SK-N-SH (cell line): ENCODE data around the gene GALT. TPM values are rescaled to one million over a fixed set of nuclear protein-coding genes. Genes with fewer than 3 reads are reported as not detected.
A peak's percentile ranks its signal among the peaks of the same experiment; 100 is the strongest.

Source experiments
- CTCF ChIA-PET: fragments of 300-600, 350-600 bp; formaldehyde crosslinking; extraction: SDS; loops from one replicate; lab custom pipeline; 2021; lab: Yijun Ruan, JAX
- POLR2A ChIA-PET: fragments of 350-600 bp; sonication (Branson Sonifier 250); formaldehyde crosslinking; extraction: SDS; loops from one replicate; lab custom pipeline; 2020; ENCODE audit warnings: antibody characterized with exemption, inconsistent platforms; lab: Yijun Ruan, JAX
- DNase-seq: peaks from one replicate; pipeline ENCODE4 v3.0.0; 2012
- H2AFZ ChIP-seq: fragments of 200-600 bp; sonication (generic); 2 replicates; pipeline ENCODE4 v1.8.1; 2016; ENCODE audit warnings: antibody characterized with exemption, mild to moderate bottlenecking, low read depth
- H3F3A ChIP-seq: fragments of 200-600 bp; sonication (generic); replicated peaks from 2 replicates; pipeline ENCODE3; 2016; ENCODE audit warnings: antibody characterized with exemption, mild to moderate bottlenecking; ENCODE audit not compliant: insufficient read depth
- H3K27ac ChIP-seq, 2 experiments: fragments of 200-500 bp in 1 of 2; fragments of 200-600 bp in 1 of 2; sonication (Bioruptor generic) in 1 of 2; sonication (generic), shearing (Covaris generic) in 1 of 2; 2 replicates each; pipeline versions ENCODE4 v1.5.1 to v1.6.1; 2014 to 2016; ENCODE audit warnings: low read depth in 2 of 2, inconsistent platforms in 1 of 2, low read length in 1 of 2, mild to moderate bottlenecking in 1 of 2, mixed read lengths in 1 of 2
- H3K27me3 ChIP-seq: fragments of 200-600 bp; sonication (generic), shearing (Covaris generic); 2 replicates; pipeline ENCODE4 v1.6.1; 2016; ENCODE audit warnings: mixed run types; ENCODE audit not compliant: insufficient read depth
- H3K36me3 ChIP-seq, 2 experiments: fragments of 200-500 bp in 1 of 2; fragments of 200-600 bp in 1 of 2; sonication (Bioruptor generic) in 1 of 2; sonication (generic) in 1 of 2; replicated peaks in 1 of 2; 2 replicates each; pipeline versions ENCODE3 to v1.5.1; 2014 to 2016; ENCODE audit warnings: low read length in 1 of 2, mild to moderate bottlenecking in 1 of 2; ENCODE audit not compliant: insufficient read depth in 2 of 2, control insufficient read depth in 1 of 2
- H3K4me1 ChIP-seq, 2 experiments: fragments of 200-500 bp in 1 of 2; fragments of 200-600 bp in 1 of 2; sonication (Bioruptor generic) in 1 of 2; sonication (generic), shearing (Covaris generic) in 1 of 2; 2 replicates each; pipeline versions ENCODE4 v1.5.1 to v1.6.1; 2014 to 2016; ENCODE audit warnings: low read depth in 1 of 2, low read length in 1 of 2, mixed run types in 1 of 2; ENCODE audit not compliant: insufficient read depth in 2 of 2, control insufficient read depth in 1 of 2
- H3K4me2 ChIP-seq: fragments of 200-600 bp; sonication (generic), shearing (Covaris generic); 2 replicates; pipeline ENCODE4 v1.6.1; 2017; ENCODE audit warnings: mixed run types
- H3K4me3 ChIP-seq, 2 experiments: fragments of 200-500 bp in 1 of 2; fragments of 200-600 bp in 1 of 2; sonication (Bioruptor generic) in 1 of 2; sonication (generic), shearing (Covaris generic) in 1 of 2; 2 replicates each; pipeline versions ENCODE4 v1.5.1 to v1.8.1; 2014 to 2016; ENCODE audit warnings: low read depth in 2 of 2, inconsistent platforms in 1 of 2, low read length in 1 of 2, mild to moderate bottlenecking in 1 of 2, mixed read lengths in 1 of 2, moderate library complexity in 1 of 2
- H3K79me2 ChIP-seq: fragments of 200-600 bp; sonication (generic); 2 replicates; pipeline ENCODE4 v1.8.1; 2017; ENCODE audit warnings: mild to moderate bottlenecking; ENCODE audit not compliant: insufficient read depth
- H3K9ac ChIP-seq: fragments of 200-600 bp; sonication (generic); 2 replicates; pipeline ENCODE4 v1.6.1; 2017; ENCODE audit warnings: mixed run types
- H3K9me2 ChIP-seq: fragments of 200-600 bp; sonication (generic); 2 replicates; pipeline ENCODE4 v1.6.1; 2017; ENCODE audit warnings: mixed run types
- H3K9me3 ChIP-seq: fragments of 200-600 bp; sonication (generic); 2 replicates; pipeline ENCODE4 v1.6.1; 2017; ENCODE audit warnings: mixed run types, mild to moderate bottlenecking, moderate library complexity
- H4K20me1 ChIP-seq: fragments of 200-600 bp; sonication (generic); 2 replicates; pipeline ENCODE4 v1.6.1; 2017; ENCODE audit warnings: mild to moderate bottlenecking, mixed run types; ENCODE audit not compliant: insufficient read depth
- CHD2 ChIP-seq: fragments of 150-350 bp; IDR thresholded peaks from 2 replicates; pipeline ENCODE4 v1.6.1; 2018; ENCODE audit warnings: low read length; ENCODE audit not compliant: partially characterized antibody
- CTCF ChIP-seq: fragments of 200-600 bp; sonication (generic); IDR thresholded peaks from 2 replicates; pipeline ENCODE4 v1.6.1; 2017; ENCODE audit warnings: antibody characterized with exemption, mild to moderate bottlenecking, moderate library complexity
- ELF1 ChIP-seq: IDR thresholded peaks from 2 replicates; pipeline ENCODE4 v1.4.0; 2012
- EP300 ChIP-seq, 2 experiments: IDR thresholded peaks; 2 replicates each; pipeline versions ENCODE4 v1.4.0 to v1.6.1; 2012; ENCODE audit warnings: borderline replicate concordance in 1 of 2, low read depth in 1 of 2, low read length in 1 of 2
- FOSL2 ChIP-seq: IDR thresholded peaks from 2 replicates; pipeline ENCODE4 v1.4.0; 2012; ENCODE audit warnings: low read depth, mild to moderate bottlenecking, moderate library complexity, borderline replicate concordance
- GABPA ChIP-seq: IDR thresholded peaks from 2 replicates; pipeline ENCODE4 v1.4.0; 2012; ENCODE audit warnings: low read depth, mild to moderate bottlenecking
- MEF2A ChIP-seq: IDR thresholded peaks from 2 replicates; pipeline ENCODE4 v1.4.0; 2012; ENCODE audit warnings: low read depth, borderline replicate concordance
- MXI1 ChIP-seq: IDR thresholded peaks from 2 replicates; pipeline ENCODE4 v1.6.1; 2012; ENCODE audit warnings: mild to moderate bottlenecking, low read depth, low read length, improper control_type of control experiment
- NRF1 ChIP-seq: IDR thresholded peaks from 2 replicates; pipeline ENCODE4 v1.6.1; 2012; ENCODE audit warnings: low read depth, mild to moderate bottlenecking, low read length
- POLR2AphosphoS5 ChIP-seq: IDR thresholded peaks from 2 replicates; pipeline ENCODE4 v1.6.1; 2012; ENCODE audit warnings: low read depth, low read length
- RAD21 ChIP-seq: IDR thresholded peaks from 2 replicates; pipeline ENCODE4 v1.6.1; 2012; ENCODE audit warnings: mild to moderate bottlenecking, low read length
- TAF1 ChIP-seq: IDR thresholded peaks from 2 replicates; pipeline ENCODE4 v1.6.1; 2012; ENCODE audit warnings: low read depth, mild to moderate bottlenecking, low read length, moderate library complexity, borderline replicate concordance
- YY1 ChIP-seq: IDR thresholded peaks from 2 replicates; pipeline ENCODE4 v1.4.0; 2012; ENCODE audit warnings: low read depth, mild to moderate bottlenecking
- WGBS: methylation state at CpG from one replicate; pipeline ENCODE4 v1.1.6; 2017; ENCODE audit warnings: low lambda C conversion rate; 5-methylcytosine and 5-hydroxymethylcytosine counted together
- polyA plus RNA-seq, 3 experiments: library from polyadenylated mRNA; depleted of rRNA; stranded (reverse); fragments of >200 nt; gene quantifications; 2 replicates each; pipeline ENCODE4 v1.2.3, GENCODE V29; 2012
- TF ChIP-seq, protein P1 (sequence below): IDR thresholded peaks from 2 replicates; pipeline ENCODE4 v1.4.0; 2012; ENCODE audit warnings: low read depth, borderline replicate concordance
- TF ChIP-seq, protein P2 (sequence below): IDR thresholded peaks from 2 replicates; pipeline ENCODE4 v1.4.0; 2012; ENCODE audit warnings: low read depth

The GALT gene
- polyA plus RNA-seq, 1 of the 3 experiments (the other 2 are of a cell fraction): 45.9 TPM

DNA sequence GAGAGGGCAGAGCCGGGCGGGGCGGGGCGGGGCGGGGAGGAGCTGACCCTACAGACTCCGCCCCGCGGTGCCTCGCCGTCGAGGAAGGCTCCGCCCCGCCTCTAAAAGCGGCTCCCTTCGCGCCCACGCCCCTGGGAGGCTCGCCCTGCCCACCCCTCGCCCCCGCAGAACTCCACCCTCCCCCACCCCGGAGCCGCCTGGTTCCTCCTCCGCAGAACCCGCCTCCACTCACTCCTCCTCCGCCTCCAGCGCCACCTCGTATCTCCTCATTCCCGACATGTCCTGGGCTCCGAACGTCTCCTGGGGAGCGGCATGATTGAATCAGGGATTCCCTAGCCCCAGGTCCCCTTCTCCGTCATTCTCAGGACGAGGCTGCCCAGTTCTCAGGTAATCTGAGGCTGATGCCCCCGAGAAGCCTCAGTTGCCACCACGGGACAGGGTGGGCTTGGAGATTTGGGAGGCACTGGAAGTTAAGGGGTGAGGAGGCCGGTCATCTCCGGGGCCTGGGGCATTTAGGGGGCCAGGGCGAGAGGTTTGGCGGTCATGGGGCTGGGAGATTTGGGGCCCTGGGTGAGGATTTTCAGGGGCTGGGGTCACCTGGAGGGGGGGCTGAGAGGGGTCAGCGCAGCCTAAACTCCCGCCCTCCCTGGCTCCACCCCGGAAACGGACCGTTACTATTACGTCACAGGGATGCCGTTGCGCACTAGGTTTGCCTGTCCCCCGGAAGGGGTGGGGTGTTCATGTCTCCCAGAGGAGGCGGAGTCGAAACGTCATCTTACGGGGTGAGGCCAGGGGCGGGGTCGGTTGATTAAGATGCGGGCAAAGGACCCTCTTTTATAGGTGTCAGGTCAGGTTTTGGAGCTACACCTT lies 19.1 kb downstream of the GALT start:
- peak overlapping the region; percentile 94 for H2AFZ ChIP-seq
- H3K27me3 ChIP-seq: no peaks in the 10 kb centered on the region
- H4K20me1 ChIP-seq: no peaks in the 10 kb centered on the region
- POLR2A ChIA-PET: interaction anchor here (0.7 to 1.6 kb wide), 5 partner anchors 11 to 28 kb away, joined by 3 to 10 read pairs (median 5); partner anchors contain the start of genes GALT and SIGMAR1
- CTCF ChIA-PET: interaction anchor here (0.6 to 8.1 kb wide), 14 partner anchors 10 to 117 kb away, joined by 3 to 56 read pairs (median 4); partner anchors contain the start of genes CCL19, GALT, IL11RA and SIGMAR1
- peak overlapping the region; percentile 99 for H3K9ac ChIP-seq
- H3F3A ChIP-seq: peaks cover 13% of the 10 kb centered on the region
- peak overlapping the region; percentile 95 to 99 for H3K27ac ChIP-seq
- peak overlapping the region; percentile 98 for H3K4me2 ChIP-seq
- TF ChIP-seq MXI1: 0 out of 2 replicates have a peak, but pooled peaks have one; percentile 9
- TF ChIP-seq EP300 (IDR thresholded peaks at IDR 0.05; ENCODE audit: borderline replicate concordance in 1 of 2, low read depth in 1 of 2, low read length in 1 of 2): no peak; a peak in 1 of 4 replicates
- TF ChIP-seq TAF1: peak; percentile 32; the same call in 1 of the 2 replicates
- TF ChIP-seq FOSL2: no peak
- TF ChIP-seq GABPA: peak; percentile 81
- peak; percentile 86 for TF ChIP-seq POLR2AphosphoS5
- TF ChIP-seq YY1: no peak
- peak; percentile 30 for TF ChIP-seq CHD2
- 0 out of 2 replicates have a peak, but pooled peaks have one; percentile 18 for TF ChIP-seq ELF1
- TF ChIP-seq, protein P1, sequence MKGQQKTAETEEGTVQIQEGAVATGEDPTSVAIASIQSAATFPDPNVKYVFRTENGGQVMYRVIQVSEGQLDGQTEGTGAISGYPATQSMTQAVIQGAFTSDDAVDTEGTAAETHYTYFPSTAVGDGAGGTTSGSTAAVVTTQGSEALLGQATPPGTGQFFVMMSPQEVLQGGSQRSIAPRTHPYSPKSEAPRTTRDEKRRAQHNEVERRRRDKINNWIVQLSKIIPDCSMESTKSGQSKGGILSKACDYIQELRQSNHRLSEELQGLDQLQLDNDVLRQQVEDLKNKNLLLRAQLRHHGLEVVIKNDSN: 0 out of 2 replicates have a peak, but pooled peaks have one; percentile 11
- TF ChIP-seq CTCF: no peak
- TF ChIP-seq NRF1: peak; percentile 54; the same call in 1 of the 2 replicates
- TF ChIP-seq, protein P2, sequence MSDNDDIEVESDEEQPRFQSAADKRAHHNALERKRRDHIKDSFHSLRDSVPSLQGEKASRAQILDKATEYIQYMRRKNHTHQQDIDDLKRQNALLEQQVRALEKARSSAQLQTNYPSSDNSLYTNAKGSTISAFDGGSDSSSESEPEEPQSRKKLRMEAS: peak; percentile 36; the same call in 1 of the 2 replicates
- no peak for TF ChIP-seq RAD21
- TF ChIP-seq MEF2A: no peak
- TF ChIP-seq, all 33 proteins: peak for 9
- peak overlapping the region; percentile 89 to 100 for H3K4me3 ChIP-seq
- DNase-seq: peak; percentile 96
- H3K9me2 ChIP-seq: no peaks in the 10 kb centered on the region
- WGBS: under 1% methylated on average over 26 of the region's 55 CpGs
- peaks cover 0 to 2% of the 10 kb centered on the region in 2 experiments for H3K36me3 ChIP-seq
- H3K9me3 ChIP-seq: no peaks in the 10 kb centered on the region
- H3K79me2 ChIP-seq: peaks cover 20% of the 10 kb centered on the region; the same call in 1 of the 2 replicates
- H3K4me1 ChIP-seq: peaks cover 8 to 12% of the 10 kb centered on the region in 2 experiments; a peak in 3 of 4 replicates
